Activated T-helper 1 cell treated with anti-CD3 and anti-CD28 coated beads, Interleukin-2, amount 50 U/mL, for 16 hours (primary cell): ENCODE measurements around the gene SPRR4.
"Not testable (repeated sequence)": the region's sequence is repeated elsewhere in the genome, so short reads cannot be mapped to it uniquely, and the experiment has no call there.

Source experiments
- DNase-seq, 2 donors: peaks; one replicate each; pipeline ENCODE4 v3.0.0-alpha.2; 2020; ENCODE audit warnings: low read depth in 1 of 2, low spot score in 1 of 2

SPRR4 gene

DNA sequence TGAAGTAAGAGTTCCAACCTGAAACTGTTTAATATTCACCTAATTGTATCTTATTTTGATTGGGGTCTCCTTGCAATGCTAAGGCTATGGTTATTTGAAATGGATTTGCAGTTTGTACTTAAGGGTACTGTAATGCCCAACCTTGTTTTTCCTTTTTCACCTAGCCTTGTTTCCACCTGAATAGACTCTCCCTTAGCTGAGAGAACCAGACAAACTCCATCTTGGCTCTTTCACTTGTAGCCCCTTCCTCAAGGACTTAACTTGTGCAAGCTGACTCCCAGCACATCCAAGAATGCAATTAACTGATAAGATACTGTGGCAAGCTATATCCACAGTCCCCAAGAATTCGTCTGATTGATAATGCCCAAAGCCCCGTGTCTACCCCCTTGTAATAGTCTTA is 51.4 kb downstream of the SPRR4 start:
- not testable (repeated sequence) for DNase-seq
